ENCODE measurements around the gene CABLES1.

The CABLES1 gene

GRCh38 chr18:23171581-23172156 is 36.4 kb downstream of the CABLES1 start:
- no peak for DNase-seq

- DNase-seq = no peak
These were observed 37.5 kb downstream of the CABLES1 start for GRCh38 chr18:23172591-23173380.

- no peak for DNase-seq
These were observed 38.6 kb downstream of the CABLES1 start for GRCh38 chr18:23173912-23174311.

GRCh38 chr18:23176701-23177432 is 41.6 kb downstream of the CABLES1 start:
- no peak for DNase-seq

GRCh38 chr18:23177433-23178072 is 42.3 kb downstream of the CABLES1 start:
- DNase-seq = no peak

GRCh38 chr18:23178201-23178600 is 42.9 kb downstream of the CABLES1 start:
- DNase-seq = no peak

GRCh38 chr18:23178661-23179081 is 43.4 kb downstream of the CABLES1 start:
- DNase-seq = no peak

GRCh38 chr18:23179416-23179815 is 44.1 kb downstream of the CABLES1 start:
- no peak for DNase-seq

GRCh38 chr18:23181547-23181946 is 46.3 kb downstream of the CABLES1 start:
- DNase-seq = no peak

GRCh38 chr18:23182606-23183005 is 47.3 kb downstream of the CABLES1 start:
- no peak for DNase-seq

GRCh38 chr18:23183411-23184150 is 48.3 kb downstream of the CABLES1 start:
- DNase-seq = no peak

- no peak for DNase-seq
These were observed 51.5 kb downstream of the CABLES1 start for GRCh38 chr18:23186781-23187180.

GRCh38 chr18:23188068-23188760 is 52.9 kb downstream of the CABLES1 start:
- no peak for DNase-seq

GRCh38 chr18:23189099-23189498 is 53.8 kb downstream of the CABLES1 start:
- DNase-seq = no peak

- DNase-seq = no peak
These were observed 54.7 kb downstream of the CABLES1 start for GRCh38 chr18:23189768-23190661.

- no peak for DNase-seq
These were observed 55.9 kb downstream of the CABLES1 start for GRCh38 chr18:23191232-23191631.

- no peak for DNase-seq
These were observed 58.5 kb downstream of the CABLES1 start for GRCh38 chr18:23193742-23194141.

GRCh38 chr18:23194155-23194996 is 59.1 kb downstream of the CABLES1 start:
- no peak for DNase-seq

- no peak for DNase-seq
These were observed 60.0 kb downstream of the CABLES1 start for GRCh38 chr18:23194997-23195957.

All from stimulated activated CD8-positive, alpha-beta memory T cell treated with anti-CD3 and anti-CD28 coated beads, Interleukin-4, amount 100 ng/mL, for 48 hours (primary cell).